Endothelial cell (in vitro differentiated cells): ENCODE results near the gene ANXA11. TPM values are rescaled to one million over a fixed set of nuclear protein-coding genes. Genes with fewer than 3 reads are reported as not detected.

ENCODE experiments used
- DNase-seq: peaks from one replicate; pipeline ENCODE4 v3.0.0; 2021; ENCODE audit warnings: low spot score
- H3K27ac Mint-ChIP-seq: one replicate; pipeline ENCODE4 v1.8.0; 2021; ENCODE audit warnings: mixed read lengths, inconsistent platforms; ENCODE audit not compliant: unreplicated experiment
- H3K27me3 Mint-ChIP-seq: one replicate; pipeline ENCODE4 v1.8.0; 2021; ENCODE audit warnings: mild to moderate bottlenecking, moderate library complexity, mixed read lengths, inconsistent platforms; ENCODE audit not compliant: unreplicated experiment
- H3K36me3 Mint-ChIP-seq: one replicate; pipeline ENCODE4 v1.8.0; 2021; ENCODE audit warnings: mild to moderate bottlenecking, low read depth, mixed read lengths, inconsistent platforms; ENCODE audit not compliant: unreplicated experiment
- H3K4me1 Mint-ChIP-seq: one replicate; pipeline ENCODE4 v1.8.0; 2021; ENCODE audit warnings: mild to moderate bottlenecking, mixed read lengths, inconsistent platforms; ENCODE audit not compliant: unreplicated experiment
- H3K4me3 Mint-ChIP-seq: one replicate; pipeline ENCODE4 v1.8.0; 2021; ENCODE audit warnings: mild to moderate bottlenecking, mixed read lengths, inconsistent platforms; ENCODE audit not compliant: unreplicated experiment
- H3K9me3 Mint-ChIP-seq: one replicate; pipeline ENCODE4 v1.8.0; 2021; ENCODE audit warnings: mixed read lengths, inconsistent platforms; ENCODE audit not compliant: unreplicated experiment
- CTCF ChIP-seq: fragments of 200-600 bp; sonication (generic); IDR thresholded peaks from one replicate; pipeline ENCODE4 v1.5.0; 2021; ENCODE audit warnings: antibody characterized with exemption; ENCODE audit not compliant: unreplicated experiment
- total RNA-seq: library from RNA; stranded (reverse); fragmentation: NEBNext Ultra II Directional; extraction: Animal tissue kit (Norgen Biotek cat#: 25700); gene quantifications from one replicate; pipeline ENCODE4 v1.2.1, GENCODE V29; 2021; ENCODE audit not compliant: unreplicated experiment

The ANXA11 gene
- total RNA-seq, 1 donor from 2014 or later = 133 TPM

- Mint-ChIP-seq H3K27me3 (peaks cover 16% of the 10 kb centered on the region), H3K36me3 (peaks cover 46% of the 10 kb centered on the region), H3K9me3 (no peaks in the 10 kb centered on the region), H3K27ac (no peak overlapping the region), H3K4me3 (no peak overlapping the region), H3K4me1 (peaks cover 4% of the 10 kb centered on the region)
- DNase-seq = no peak
- TF ChIP-seq CTCF = no peak
Observed at GRCh38 chr10:80163741-80164341, 41.5 kb downstream of the ANXA11 start.

- Mint-ChIP-seq H3K4me3 (no peak overlapping the region), H3K27ac (no peak overlapping the region), H3K9me3 (no peaks in the 10 kb centered on the region), H3K27me3 (peaks cover 17% of the 10 kb centered on the region), H3K36me3 (peaks cover 64% of the 10 kb centered on the region), H3K4me1 (peaks cover 7% of the 10 kb centered on the region)
- peak; percentile 35 for TF ChIP-seq CTCF
- DNase-seq = peak; percentile 21
Observed at GRCh38 chr10:80161321-80162083, 43.8 kb downstream of the ANXA11 start.

GRCh38 chr10:80160361-80161320, 44.7 kb downstream of the ANXA11 start:
- Mint-ChIP-seq H3K27ac (no peak overlapping the region), H3K4me3 (no peak overlapping the region), H3K4me1 (peaks cover 9% of the 10 kb centered on the region), H3K9me3 (no peaks in the 10 kb centered on the region), H3K36me3 (peaks cover 65% of the 10 kb centered on the region), H3K27me3 (peaks cover 19% of the 10 kb centered on the region)
- DNase-seq = no peak
- TF ChIP-seq CTCF = no peak

GRCh38 chr10:80159166-80159873, 46.0 kb downstream of the ANXA11 start:
- Mint-ChIP-seq H3K27ac (no peak overlapping the region), H3K4me1 (peaks cover 9% of the 10 kb centered on the region), H3K4me3 (no peak overlapping the region), H3K27me3 (peaks cover 17% of the 10 kb centered on the region), H3K36me3 (peaks cover 73% of the 10 kb centered on the region), H3K9me3 (no peaks in the 10 kb centered on the region)
- TF ChIP-seq CTCF = no peak
- no peak for DNase-seq
